ENCODE results near the gene PSTK.

GRCh38 chr10:122954731-122955050 lies 25.5 kb upstream of the PSTK start:
- TF ChIP-seq EP300 (conservative IDR thresholded peaks at IDR 0.05; ENCODE audit: poor library complexity, severe bottlenecking) (no peak), EZH2 (IDR thresholded peaks at IDR 0.05; ENCODE audit: borderline replicate concordance, insufficient read depth, low read length, poor library complexity, severe bottlenecking) (no peak)

Data from neural cell (in vitro differentiated cells).